Measurements from ENCODE around the gene ADD2.

Gene ADD2

GRCh38 chr2:70697603-70698383, 70.2 kb downstream of the ADD2 start:
- DNase-seq, result no peak

GRCh38 chr2:70696142-70696541, 71.9 kb downstream of the ADD2 start:
- DNase-seq, result no peak

DNA sequence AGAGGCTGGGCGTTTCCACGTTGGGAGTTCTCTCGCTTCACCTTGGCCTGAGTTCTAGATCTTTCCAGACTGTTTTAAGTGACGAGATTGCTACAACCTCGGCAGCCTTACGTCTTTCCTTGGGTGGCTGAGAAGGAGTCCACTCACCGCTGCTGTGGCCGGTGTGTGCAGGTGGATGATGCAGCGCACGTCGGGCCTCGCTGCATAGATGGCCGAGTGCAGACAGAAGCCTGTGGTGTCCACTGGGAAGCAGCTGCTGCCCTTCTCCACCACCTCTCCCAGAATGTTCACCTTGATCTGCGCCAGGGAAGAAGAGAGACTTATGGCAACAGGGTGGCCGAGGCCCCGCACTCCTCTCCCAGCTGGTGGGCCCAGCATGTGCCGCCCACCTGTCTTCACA, 75.7 kb downstream of the ADD2 start:
- DNase-seq, result no peak

- no peak for DNase-seq
These were observed 76.4 kb downstream of the ADD2 start for GRCh38 chr2:70691497-70692140.

GRCh38 chr2:70690846-70691245, 77.2 kb downstream of the ADD2 start:
- DNase-seq, result no peak

DNA sequence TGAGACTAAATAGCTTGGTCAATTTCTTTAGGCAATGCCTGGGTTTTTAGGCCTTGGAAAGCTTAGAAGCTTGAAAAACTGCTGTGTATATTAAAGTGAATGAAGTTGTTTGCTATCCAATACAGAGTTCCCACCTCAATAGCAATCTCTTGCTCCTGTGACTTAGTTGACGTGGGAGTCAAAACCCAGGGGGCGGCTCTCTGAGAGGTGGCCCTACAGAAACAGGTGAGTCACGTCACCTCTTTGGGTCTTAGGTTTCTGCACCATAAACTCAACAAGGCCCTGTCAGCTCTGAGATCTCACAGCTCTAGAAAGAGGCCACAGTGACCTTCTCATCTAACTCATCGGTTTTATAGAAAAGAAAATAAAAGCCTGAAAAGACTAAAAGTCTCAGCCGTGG, 79.6 kb downstream of the ADD2 start:
- DNase-seq, result no peak

- no peak for DNase-seq
These were observed 80.6 kb downstream of the ADD2 start for GRCh38 chr2:70687461-70687795.

DNA sequence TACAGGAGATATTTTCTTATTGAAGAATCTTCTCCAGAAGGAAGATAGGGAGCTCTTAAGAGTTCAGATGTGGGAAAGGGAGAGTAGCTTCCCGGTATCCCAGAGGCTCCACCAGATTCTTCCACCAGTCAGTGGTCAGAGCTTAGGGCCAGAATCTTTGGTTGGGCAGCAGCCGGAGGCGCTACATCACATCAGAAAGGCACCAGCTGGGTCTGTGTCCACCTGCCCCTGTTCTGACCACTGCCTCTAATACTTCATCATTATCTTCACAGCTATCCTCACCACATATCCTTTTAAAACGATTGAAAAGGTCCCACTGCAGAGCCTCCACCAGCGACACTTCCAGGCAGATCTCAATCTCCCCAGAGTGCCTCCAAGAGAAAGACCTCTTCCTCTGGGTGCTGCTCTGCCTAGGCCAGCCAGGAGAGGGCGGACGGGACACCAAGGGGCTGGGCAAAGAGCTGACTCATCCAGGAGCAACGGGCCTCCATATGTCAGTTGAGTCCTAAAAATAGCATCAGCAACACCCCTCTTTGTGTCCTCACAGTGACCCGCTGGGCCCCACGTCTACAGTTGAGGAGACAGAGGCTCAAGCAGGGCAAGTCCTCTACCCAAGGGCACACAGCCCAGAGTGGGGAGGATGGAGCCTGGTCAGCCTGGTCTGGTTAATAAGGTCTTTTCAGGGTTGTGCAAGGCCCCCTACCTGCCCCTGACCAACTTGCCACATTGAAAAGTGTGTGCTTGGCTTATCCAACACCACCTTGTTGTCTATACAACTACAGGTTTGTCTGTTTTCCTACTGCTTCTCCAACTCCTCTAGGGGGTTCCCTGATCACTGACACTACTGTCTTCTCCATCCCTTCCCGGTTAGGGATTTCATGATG, 81.2 kb downstream of the ADD2 start:
- DNase-seq, result no peak

GRCh38 chr2:70685771-70686171, 82.2 kb downstream of the ADD2 start:
- DNase-seq, result no peak

- no peak for DNase-seq
These were observed 83.0 kb downstream of the ADD2 start for GRCh38 chr2:70684846-70685622.

- no peak for DNase-seq
These were observed 84.5 kb downstream of the ADD2 start for GRCh38 chr2:70683455-70683854.

DNA sequence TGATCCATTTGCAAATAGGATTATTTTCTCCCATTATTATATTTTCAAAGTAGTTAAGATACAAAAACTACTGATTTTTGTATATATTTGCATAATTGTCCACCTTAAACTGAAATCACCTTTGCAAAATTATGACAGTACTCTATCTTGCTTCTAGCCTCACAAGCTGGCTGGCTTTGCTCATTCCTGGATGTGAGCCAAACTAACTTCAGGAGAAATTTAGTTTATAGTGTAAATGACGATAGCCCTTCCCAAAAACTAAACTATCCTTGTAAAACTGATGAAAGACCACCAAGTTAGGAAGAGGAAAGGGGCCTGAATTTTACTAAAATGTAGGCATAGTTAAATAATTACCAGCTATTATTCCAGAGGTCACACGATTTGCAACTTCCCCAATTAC, 87.3 kb downstream of the ADD2 start:
- DNase-seq, result no peak

GRCh38 chr2:70679259-70679658, 88.7 kb downstream of the ADD2 start:
- no peak for DNase-seq

GRCh38 chr2:70678576-70679143, 89.3 kb downstream of the ADD2 start:
- no peak for DNase-seq

DNA sequence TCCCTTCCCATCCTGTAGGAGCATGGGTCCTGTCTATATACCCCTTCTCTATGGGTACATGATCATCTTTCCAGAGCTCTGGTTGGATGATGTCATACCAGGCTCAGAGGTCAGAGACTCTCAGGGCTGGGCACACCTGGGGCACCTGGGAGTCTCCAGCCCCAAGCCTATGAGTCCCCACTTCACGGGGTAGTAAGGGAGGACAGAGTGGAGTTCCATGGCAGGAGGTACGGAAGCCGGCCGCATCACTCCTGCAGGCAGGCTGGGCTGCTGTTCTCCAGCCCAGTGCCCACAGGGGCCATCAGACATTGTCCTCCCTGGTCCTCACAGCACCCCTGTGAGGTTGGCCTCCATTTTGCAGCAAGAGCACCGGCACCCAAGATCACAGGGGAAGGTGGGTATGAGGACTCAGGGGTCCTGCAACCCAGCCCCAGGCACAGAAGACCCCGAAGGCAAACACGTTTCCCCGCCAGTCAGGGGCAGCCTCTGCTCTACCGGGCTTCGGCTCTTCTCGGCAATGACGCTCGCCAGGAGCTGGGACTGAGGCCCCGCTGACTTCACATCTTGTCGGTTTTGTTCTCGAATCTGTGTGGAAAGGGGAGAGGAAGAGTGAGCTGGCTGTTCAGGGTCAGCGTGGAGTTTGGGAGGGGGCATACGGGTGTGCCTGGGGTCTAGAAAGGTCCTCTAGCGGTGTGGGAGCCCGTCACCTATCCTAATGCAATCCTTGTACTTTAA, 91.5 kb downstream of the ADD2 start:
- DNase-seq, result no peak

DNA sequence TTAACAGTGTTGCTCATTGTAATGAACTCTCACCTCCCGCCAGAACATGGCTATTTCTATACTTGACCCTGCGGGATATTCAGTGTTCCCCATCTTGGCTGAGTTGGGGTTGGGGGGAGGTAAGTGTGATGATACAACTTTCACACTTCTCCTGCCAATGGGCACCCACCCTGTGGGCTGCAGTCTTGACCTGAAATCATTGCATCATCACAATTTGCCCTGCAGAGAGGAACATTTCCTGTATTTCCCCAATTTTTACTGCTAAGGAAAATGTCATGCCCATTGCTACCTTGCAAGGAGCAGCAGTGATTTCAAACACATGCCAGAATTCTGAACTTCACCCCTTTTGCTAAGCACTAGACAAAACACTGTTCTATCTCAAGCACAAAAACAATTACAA, 92.1 kb downstream of the ADD2 start:
- DNase-seq, result no peak

- no peak for DNase-seq
These were observed 93.2 kb downstream of the ADD2 start for GRCh38 chr2:70674636-70675430.

- no peak for DNase-seq
These were observed 94.9 kb downstream of the ADD2 start for GRCh38 chr2:70673041-70673647.

DNA sequence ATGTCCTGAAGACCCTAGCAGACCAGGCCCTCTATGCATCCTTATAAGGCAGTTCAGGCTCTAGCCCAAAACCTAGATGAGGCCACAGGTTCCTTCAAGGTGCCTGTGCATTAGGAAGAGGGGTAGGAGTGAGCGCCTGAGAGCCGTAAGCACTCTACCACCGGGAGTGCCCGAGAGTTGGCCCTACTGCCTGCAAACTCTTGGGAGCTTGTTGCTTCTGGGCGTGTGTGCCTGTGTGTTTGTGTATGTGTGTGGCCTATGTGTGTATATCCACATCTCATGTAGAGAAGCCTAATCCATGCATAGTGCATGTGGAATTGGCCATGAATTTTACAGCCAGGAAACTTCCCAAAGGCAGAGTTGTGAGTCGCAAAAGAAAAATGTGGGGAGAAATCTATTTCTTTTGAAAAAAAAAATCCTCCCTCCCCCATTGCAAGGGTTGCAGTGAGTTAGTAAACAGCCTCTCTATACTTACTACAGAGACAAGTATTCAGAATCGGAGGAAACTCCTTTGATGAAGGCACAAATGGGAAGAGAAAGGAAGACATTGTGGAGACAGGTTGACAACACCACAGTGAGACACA, 96.8 kb downstream of the ADD2 start:
- no peak for DNase-seq

DNA sequence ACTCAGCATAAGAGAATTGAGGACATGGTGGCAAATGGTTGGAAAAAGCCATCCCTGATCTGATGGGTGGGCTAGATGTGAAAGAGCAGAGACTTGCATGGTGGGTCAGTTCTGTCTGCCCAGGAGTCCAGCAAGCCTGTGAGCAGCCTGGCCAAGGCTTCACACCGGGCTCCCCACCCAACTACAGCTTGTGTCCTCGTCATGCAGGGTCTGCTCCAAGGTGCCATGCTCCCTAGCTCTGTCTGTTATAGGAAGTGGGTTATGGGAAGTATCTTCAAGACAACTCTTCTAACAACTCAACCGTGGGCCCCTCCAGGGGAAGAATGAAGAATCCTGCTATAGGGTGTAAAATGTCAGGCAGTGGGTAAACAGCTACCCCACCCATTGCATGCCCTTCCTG, 97.4 kb downstream of the ADD2 start:
- DNase-seq, result no peak
